Measurements from ENCODE around the gene EEIG2.

Gene EEIG2

DNA sequence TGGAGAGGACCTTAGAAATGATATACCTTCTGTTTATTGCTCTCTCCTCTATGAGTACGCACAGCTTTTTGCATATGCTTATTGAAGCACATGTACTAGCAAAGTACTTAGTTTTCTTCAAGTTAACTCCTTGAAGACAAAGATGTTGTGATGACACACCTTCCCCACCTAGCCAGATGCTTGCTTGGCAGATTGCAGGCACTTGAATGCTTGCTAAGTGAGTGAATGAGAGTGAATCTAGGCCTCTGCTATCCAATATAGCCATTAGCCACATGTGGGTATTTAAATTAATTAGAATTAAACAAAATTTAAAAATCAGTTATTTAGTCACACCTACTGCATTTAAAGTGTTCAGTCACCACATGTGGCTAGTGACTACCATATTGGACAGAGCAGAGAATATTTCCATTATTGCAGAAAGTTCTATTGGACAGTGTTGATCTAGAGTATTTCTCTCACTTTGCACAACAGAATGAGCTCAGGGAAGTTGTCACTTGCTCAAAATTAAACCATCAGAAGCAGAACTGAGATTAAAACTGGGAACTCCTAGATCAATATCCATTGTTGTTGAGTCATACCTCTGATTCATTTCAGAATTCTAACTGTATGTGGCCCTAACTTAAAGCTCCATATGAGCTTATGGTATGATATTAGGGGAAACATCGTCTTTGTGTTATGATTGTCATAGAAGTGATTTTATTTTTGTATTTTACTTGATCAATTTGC, 8.6 kb upstream of the EEIG2 start:
- no peak for DNase-seq

DNA sequence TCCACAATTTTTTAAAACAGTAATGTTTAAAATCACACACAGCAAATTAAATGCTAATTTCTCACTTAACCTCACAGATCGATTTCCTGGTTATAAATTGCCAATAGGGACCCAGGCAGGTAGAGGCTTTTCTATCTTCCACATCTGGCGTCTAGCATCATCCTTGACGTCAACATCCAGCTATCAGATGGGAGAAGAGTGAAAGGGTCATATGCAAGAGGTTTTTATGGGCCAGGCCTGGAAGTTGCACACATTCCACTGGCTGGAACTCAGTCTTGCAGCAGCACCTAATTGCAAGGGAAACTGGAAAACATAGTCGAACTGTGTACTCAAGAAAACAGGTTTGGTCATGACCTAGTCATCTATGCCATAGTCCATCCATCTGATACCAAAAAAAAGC, 6.0 kb upstream of the EEIG2 start:
- no peak for DNase-seq

DNA sequence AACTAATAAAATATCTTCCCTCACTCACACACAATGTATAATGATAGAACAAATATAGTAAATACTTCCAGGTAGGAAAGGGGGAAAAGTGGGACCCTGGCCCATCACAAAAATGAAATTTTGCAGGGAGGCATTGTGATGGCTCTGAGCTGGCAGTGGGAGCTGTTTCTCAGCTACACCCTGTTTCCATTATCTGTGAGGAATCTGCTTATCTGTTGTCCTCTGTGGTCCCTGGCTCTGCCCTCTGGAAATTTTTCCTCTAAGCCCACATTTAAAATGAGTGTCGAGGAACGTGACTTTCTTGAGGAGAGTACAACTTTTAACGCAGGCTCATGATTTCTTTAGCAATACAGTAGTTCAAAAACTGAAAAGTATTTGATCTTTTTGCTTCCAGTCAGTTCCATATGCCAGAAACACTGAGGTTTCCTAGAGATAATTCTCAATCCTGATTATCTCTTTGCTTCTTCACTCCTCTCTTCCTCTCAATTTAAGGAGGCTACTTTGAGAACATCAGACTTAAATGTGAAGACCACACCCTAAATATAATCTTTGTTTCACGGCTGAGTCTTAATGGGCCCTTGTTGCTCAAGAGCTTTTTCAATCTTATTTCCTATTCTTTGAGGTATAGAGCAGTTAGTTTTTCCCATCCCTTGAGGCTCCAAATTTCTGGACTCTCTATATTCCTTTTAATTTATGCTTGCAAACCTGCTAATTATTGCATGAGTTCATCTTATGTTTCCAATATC, 5.0 kb upstream of the EEIG2 start:
- DNase-seq = no peak

DNA sequence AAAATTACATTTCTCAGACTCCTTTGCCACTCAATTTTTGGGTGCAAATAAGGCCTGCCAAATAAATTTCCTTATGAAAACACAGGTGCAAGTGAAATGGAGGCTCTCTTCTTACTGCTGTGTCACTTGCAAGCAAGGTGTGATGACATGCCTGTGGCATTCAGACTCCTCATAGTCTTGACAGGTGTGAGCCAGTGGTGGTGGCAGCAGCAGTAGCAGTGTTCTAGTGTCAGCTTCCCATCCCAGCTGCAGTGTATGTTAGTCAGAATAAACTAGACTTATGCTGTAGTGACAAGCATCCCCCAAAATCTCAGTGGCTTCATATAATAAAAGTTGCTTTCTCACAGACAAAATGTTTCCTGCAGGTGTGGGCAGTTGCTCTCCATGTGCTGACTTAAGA, 3.8 kb upstream of the EEIG2 start:
- no peak for DNase-seq

DNA sequence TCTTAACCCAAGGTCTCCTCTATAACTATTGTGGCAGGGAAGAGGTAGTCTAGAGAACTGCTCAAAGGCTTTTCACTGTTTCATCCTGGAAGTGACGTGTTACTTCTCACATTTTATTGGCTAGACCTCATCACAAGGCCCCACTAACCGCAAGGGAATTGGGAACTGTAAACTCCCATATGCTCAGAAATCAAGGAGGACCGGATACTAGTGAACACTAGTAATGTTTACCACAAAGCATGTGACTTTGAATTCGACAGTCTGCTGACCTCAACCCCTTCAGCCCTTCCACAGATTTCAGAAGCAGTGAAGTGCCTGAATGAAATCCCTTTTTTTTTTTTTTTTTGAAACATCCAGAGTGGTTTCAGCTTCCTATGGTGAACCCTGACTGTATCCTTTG, 3.4 kb upstream of the EEIG2 start:
- no peak for DNase-seq

DNA sequence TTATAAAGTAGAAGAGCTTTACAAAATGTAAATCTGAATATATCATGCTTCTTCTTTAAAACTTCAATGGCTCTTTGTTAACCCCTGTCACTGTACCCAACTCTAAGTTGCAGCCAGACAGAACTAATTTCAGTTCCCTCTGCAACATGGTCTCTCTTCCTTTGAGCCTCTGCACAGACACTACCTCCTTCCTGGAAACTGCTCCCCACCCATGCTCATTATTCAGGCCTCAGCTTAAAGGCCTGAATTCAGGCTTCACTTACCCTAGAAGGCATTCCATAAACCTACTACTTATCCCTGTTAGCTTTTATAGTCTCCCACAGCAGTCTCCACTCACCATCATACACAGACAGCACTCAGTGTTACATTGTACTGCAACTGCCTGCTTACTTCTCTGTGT, 2.6 kb upstream of the EEIG2 start:
- no peak for DNase-seq

DNA sequence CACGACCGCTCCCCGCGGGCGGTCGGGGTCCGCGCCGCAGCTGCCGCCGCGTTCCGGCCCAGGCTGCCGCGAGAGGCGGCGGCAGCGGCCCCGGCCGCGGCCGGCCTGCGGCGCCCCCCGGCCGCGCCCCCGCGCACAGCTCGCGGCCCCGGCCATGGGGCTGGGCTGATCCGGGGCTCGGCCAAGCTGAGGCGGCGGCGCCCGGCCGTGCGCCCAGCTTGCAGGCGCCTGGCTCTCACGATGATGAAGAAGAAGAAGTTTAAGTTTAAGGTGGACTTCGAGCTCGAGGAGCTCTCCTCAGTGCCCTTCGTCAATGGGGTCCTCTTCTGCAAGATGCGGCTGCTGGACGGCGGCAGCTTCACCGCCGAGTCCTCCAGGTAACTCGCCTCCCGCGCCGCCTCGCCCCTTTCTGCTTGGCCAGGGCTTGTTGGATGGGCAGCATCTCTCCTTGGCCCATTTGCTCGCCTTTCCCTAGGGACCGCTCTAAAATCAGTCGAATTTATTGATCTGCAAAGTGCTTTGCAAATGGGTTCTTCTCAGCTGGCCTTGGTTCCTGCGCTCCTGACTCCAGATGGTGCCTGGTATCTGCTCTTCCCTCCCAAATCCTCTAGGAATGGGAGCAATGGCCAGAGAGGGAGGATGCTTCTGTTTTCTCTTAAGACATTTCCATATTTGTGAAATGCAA, 431 bp downstream of the EEIG2 start:
- DNase-seq = peak in 2 of 6 experiments; percentile 38

DNA sequence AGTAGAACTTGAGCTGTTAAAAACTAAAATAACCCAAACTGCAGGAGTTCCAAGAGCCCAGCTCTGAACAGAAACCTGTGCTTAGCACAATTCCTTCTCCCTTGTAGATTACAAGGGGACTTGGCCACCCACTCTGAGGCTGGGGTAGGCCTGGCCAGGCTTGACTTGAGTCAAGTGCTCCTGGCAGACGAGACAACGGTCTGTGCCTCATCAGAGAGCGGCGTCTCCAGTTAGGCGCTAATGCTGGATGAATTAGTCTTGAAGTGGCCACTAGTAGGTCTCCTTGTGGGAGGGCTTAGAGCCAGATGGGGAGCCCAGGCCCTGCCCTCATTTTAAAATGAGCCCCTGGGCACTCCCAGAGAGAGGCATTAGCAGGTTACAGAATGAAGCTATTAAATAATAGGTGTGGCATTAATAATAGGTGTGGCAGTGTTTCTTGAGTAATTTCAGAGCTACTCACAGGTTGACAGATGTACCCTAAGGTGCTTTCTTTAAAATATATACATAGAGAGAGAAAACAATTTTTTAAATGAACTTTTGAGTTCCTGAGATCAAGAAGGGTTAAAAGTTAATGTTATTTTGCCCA, 1.1 kb downstream of the EEIG2 start:
- DNase-seq = peak in 4 of 6 experiments; percentile 3 to 38 (median 24)

DNA sequence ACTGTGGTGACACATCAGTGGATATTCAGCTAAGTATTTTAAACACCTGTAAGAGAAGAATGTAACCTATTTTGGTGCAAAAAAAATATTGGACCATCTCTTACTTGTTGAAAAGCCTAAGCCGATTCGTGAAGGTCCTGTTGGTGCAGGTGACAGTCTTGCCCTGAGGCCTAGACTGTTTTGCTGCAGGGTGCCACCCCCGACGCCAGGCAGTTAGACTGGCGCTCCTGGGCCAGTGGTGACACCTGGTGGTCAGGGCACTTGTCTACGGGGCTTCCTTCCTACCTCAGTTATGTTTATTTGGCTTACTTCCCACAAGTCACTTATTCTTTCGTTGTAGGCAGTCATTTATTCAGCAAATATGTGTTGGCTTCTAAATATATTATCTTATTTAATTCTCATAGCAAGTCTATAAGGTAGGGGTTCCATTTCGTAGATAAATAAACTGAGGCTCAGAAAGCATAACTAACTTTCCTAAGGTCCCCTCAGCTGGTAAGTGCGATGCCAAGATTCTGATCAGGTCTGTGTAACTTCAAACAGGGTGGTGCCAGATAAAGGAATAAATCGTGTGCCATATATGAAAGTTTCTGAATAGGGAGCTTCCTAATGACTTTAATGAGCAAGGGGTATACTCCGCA, 1.9 kb downstream of the EEIG2 start:
- peak; percentile 65 to 80 (median 75) for DNase-seq

DNA sequence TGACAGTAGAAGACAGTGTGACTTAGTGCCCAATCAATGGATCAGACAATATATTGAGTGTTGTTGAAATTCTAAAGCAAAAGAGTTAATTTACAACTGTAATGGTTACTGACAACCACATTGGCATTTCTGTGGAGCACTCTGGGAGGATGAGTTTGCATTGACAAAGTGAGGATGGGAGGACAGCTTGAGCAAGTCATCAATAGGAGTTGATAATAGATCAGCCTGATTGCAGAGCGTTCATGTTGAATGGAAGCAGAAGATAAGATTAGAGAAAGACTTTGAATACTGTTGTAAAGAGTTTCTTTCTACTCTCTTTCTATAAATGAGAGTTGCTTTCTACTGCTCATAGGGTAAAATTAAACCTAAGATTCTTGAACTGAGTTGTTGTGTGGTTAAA, 3.9 kb downstream of the EEIG2 start:
- DNase-seq = no peak

DNA sequence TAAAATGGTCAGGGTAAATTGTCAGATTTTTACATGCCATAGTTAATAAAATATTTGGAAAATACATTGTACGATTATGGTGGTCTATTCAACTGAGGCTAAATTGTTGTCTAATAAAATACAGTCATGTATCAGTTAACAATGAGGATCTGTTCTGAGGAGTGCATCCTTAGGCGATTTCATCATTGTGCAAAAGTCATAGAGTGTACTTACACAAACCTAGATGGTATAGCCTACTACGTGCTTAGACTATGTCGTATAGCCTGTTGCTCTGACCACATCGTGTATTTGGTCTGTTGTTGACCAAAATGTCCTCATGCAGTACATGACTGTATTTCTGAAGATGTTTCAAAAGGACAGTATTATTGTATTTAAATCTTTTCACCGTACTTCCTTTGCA, 5.2 kb downstream of the EEIG2 start:
- no peak for DNase-seq

DNA sequence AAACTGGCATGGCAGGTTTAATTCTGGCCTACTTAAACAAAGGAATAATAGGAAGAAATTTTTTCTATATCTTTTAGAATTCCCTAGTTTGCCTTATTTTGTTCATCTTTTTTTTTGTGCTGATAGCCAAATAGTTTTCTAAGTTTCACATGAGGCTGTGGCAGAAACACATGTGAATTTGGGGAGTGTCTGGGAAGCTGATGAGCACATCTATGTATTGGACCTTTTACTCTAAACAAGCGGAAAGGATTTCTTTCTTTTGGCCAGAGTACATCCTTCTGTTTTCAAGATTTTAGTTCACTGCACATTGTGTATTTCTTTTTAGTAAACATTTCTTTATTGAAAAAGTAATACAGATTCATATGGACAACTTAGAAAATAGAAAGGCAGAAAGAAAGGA, 5.6 kb downstream of the EEIG2 start:
- DNase-seq = no peak

DNA sequence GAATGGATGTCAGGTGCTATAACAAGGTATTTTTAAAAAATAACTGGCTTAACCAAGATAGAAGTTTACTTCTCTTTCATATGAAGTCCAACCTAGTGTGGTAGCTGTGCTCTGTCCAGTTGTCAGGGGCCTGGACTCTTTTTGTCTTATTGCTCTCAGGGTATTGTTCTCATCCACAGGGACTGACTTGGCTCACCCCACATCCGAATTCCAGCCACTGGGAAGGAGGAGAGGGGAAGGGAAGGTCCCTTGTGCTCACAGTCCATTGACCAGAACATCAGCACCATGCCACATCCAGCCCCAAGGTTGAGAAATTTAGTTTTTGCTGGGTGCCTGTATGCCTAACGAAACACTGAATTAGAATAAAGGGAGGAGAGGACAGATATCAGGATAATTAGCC, 8.7 kb downstream of the EEIG2 start:
- no peak for DNase-seq

DNA sequence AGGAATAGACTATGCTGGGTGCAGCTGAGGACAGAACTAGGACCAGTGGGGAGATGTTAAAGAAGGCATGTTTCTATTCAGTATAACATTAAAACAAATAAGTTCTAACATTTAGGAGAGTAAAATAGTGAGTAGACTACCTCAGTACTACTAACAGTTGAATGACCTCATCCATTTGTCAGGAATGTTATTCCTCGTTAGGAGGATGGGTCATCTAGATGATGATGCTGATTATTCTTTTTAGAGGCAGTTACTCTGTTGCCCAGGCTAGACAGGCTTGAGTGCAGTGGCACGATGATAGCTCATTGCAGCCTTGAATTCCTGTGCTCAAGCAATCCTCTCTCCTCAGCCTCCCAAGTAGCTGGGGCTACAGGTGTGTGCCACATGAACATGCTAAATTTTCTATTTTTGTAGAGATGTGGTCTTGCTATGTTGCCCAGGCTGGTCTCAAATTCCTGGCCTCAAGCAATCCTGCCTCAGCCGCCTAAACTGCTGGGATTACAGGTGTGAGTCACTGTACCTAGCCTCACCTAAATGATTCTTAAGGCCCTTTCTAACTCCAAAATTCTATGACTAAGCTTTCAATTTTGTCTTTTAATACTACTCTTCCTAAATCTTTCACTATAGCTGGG, 9.3 kb downstream of the EEIG2 start:
- no peak for DNase-seq

DNA sequence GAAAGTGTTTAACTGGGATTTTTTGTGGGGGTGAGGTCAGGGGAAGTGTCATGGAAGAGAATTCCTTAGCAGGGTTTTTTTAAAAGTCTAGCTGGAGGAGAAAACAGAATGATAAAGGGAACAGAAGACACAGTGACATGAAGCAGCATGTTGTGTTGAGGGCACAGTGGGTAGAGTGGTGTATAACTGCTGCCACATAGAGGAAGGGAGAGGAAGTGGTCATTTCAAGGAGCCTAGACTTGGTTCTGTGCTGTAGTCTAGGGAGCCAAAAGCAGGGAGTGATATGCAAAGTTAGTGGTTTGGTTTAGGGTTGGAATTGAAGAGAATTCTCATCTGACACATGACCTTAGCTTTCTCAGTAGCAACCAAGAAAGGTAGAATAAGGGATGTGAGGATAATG, 10.2 kb downstream of the EEIG2 start:
- DNase-seq = peak in 1 of 6 experiments; percentile 28

DNA sequence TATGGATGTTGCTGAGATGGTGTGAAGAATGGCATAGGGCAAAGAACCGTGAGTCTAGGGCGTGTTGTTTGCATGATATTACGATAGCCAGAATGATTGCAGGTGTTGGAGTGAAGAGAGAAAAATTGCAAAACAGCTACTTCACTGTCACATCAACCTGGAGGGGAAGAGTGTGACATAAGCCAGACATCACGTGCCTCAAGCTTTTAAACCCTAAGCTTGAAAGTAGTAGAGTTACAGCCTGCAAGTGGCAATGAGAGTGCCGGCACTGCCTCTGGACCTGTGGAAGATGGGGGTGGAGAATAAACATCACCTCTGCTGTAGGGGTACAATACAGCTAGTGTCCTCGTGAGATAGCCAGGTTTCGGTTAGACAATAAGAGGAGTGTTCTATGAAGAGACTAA, 11.1 kb downstream of the EEIG2 start:
- no peak for DNase-seq

DNA sequence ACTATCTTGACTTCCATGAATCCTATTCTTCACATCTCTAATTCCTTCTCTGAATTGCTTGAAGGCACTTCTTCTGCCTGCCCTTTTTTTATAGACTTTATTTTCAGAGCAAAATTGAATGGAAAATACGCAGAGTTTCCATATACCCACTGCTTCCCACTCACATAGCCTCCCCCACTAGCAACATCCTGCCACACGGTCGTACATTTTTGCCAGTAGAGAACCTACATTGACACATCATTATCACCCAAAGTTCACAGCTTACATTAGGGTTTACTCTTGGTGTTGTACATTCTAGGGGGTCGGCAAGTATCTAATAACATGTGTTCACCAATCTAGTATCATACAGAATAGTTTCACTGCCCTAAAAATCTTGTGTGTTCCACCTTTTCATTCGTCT, 12.3 kb downstream of the EEIG2 start:
- no peak for DNase-seq

DNA sequence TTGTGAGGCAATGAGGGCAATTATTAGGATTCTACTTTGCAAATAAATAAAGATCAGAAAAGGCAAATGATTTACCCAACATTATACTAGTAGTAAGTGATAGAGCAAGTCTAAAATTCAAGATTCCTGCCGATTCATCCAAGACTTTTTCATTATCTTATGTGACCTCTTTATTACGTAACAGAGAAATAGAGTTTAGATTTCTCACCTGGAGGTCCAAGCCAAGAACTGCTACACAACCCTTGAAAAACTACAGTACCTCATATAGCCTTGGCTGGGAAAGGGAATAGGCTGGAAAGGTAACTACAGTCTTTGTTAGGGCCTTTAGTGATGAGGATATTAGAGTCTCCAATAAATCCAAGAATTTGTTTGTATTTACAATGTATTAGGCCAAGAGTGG, 13.3 kb downstream of the EEIG2 start:
- DNase-seq = no peak

DNA sequence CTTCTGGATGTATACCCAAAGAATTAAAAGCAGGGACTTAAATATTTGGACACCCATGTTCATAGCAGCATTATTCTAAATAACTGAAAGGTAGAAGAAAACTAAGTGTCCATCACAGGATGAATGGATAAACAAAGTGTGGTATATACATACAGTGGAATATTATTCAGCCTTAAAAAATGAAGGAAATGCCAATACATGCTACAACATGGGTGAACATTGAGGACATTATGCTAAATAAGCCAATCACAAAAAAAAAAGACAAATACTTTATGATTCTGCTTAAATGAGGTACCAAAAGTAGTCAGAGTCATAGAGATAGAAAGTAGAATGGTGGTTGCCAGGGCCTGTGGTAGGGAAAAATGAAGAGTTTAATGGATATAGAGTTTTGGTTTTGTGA, 14.1 kb downstream of the EEIG2 start:
- no peak for DNase-seq

DNA sequence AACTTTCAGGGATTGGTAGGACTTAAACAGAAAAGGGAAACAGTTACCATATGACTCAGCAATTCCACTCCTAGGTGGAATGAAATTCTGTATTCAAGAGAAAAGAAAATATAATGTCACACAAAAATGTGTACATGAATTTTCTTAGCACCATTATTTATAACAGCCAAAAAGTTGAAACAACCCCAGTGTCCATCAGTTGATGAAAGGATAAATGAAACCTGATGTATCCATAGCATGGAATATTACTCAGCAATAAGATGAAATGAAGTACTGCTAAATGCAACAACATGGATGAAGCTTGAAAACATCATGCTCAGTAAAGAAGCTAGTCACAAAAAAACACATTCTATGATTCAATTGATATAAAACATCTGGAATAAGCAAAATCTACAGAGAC, 15.5 kb downstream of the EEIG2 start:
- DNase-seq = no peak

DNA sequence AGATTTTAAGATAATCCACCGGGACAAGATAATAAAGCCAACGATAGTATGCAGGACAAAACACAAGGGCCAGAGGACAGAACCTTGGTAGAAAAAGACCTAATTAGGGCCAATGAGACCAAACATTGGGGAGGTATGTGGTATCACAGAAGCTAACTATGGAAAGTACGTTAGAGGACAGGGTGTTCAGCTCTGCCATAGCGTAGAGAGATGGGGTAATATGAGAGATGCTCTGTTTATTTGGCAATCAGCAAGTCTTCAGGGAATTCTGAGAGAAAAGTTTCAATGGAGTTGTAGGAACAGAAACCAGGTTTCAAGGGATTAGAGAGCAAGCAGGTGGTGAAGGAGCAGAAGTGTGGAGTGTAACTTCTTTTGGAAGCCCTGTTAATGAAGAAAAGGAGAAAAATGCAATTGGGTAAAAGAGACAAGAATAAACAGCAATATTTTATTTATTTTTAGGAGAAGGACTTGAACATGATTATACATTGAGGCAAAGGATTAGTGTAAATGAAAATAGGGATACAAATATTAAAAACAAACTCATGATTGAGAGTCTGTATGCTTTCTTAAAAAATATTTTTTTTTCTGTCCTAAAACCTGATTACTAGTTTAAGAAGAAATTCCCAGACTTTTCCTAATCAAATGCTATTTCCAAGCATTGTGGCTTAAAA, 24.0 kb downstream of the EEIG2 start:
- no peak for DNase-seq

DNA sequence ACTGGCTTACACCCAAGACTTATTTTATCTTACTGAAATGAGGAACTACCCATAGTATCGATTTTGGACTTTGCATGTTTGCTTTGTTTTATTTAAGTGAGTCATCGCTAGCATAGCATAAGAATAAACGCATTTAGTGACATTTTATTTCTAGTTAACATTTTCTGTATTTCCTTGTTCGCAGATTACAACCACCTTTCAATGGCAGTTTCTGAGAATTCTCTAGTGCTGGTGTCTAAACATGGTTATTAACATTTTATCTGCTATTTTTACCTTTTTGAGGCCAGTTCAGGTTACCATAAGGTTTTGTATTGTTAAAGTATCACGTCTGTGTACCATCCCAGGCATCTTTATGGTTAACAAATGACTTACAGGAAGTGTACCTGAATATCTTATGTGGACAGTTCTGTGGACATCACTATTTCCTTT, 24.5 kb downstream of the EEIG2 start:
- DNase-seq = no peak

Data from stimulated activated naive CD4-positive, alpha-beta T cell (primary cell).